IMR-90 (cell line): ENCODE data around the gene KLHDC9.

Experiments
- MAZ ChIP-seq: IDR thresholded peaks from 2 replicates; pipeline ENCODE4 v1.6.1; 2012; ENCODE audit warnings: low read depth, mild to moderate bottlenecking, low read length, improper control_type of control experiment, moderate library complexity, borderline replicate concordance
- MXI1 ChIP-seq: IDR thresholded peaks from 2 replicates; pipeline ENCODE4 v1.6.1; 2012; ENCODE audit warnings: low read depth, mild to moderate bottlenecking, low read length, moderate library complexity, borderline replicate concordance
- POLR2A ChIP-seq: IDR thresholded peaks from 2 replicates; pipeline ENCODE4 v1.6.1; 2012; ENCODE audit warnings: mild to moderate bottlenecking, low read depth, low read length
- RAD21 ChIP-seq: IDR thresholded peaks from 2 replicates; pipeline ENCODE4 v1.6.1; 2012; ENCODE audit warnings: low read length, improper control_type of control experiment
- RCOR1 ChIP-seq: IDR thresholded peaks from 2 replicates; pipeline ENCODE4 v1.6.1; 2012; ENCODE audit warnings: mild to moderate bottlenecking, low read length, improper control_type of control experiment; ENCODE audit not compliant: insufficient replicate concordance
- SMC3 ChIP-seq: fragments of 150-350 bp; IDR thresholded peaks from 2 replicates; pipeline ENCODE4 v1.6.1; 2016; ENCODE audit warnings: low read depth, mild to moderate bottlenecking, antibody characterized with exemption, low read length, moderate library complexity
- TF ChIP-seq, protein P1 (sequence below): fragments of 150-350 bp; IDR thresholded peaks from 2 replicates; pipeline ENCODE4 v1.6.1; 2017; ENCODE audit warnings: mild to moderate bottlenecking, antibody characterized with exemption, low read length, low read depth
- TF ChIP-seq, protein P2 (sequence below): conservative IDR thresholded peaks from 2 replicates; pipeline ENCODE4 v1.5.1; 2012; ENCODE audit warnings: mild to moderate bottlenecking, low read depth, low read length, improper control_type of control experiment
- TF ChIP-seq, protein P3 (sequence below): fragments of 150-350 bp; IDR thresholded peaks from 2 replicates; pipeline ENCODE4 v1.6.1; 2016; ENCODE audit warnings: low read depth, mild to moderate bottlenecking, low read length, moderate library complexity, borderline replicate concordance

DNA sequence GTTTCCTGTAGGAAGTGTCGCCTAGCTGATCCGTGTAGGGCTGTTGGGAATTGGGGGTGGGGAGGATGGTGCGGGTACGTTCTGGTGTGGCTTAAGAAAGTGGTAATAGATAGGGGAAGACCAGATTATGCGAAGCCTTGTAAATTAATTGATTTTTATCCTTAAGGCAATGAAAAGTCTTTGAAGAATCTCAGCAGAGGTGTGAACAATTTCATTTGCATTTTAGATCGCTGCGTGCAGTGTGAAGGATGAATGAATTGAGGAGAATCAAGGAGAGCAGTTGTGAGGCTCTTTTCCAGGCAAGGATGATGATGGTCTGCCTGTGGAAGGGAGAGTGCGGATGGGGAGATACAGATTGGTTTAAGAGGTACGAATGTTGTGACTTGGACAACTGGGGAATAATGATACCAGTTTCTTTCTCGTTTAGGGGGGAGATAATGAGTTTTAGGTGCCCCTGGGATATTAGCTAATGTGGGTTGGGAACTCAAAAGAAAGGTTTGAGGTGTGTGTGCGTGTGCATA lies 35.1 kb downstream of the KLHDC9 start:
- TF ChIP-seq POLR2A (no peak), RAD21 (no peak), MAZ (no peak), SMC3 (no peak), RCOR1 (no peak), MXI1 (no peak)
- TF ChIP-seq, protein P1, sequence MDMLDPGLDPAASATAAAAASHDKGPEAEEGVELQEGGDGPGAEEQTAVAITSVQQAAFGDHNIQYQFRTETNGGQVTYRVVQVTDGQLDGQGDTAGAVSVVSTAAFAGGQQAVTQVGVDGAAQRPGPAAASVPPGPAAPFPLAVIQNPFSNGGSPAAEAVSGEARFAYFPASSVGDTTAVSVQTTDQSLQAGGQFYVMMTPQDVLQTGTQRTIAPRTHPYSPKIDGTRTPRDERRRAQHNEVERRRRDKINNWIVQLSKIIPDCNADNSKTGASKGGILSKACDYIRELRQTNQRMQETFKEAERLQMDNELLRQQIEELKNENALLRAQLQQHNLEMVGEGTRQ = no peak
- TF ChIP-seq, protein P2, sequence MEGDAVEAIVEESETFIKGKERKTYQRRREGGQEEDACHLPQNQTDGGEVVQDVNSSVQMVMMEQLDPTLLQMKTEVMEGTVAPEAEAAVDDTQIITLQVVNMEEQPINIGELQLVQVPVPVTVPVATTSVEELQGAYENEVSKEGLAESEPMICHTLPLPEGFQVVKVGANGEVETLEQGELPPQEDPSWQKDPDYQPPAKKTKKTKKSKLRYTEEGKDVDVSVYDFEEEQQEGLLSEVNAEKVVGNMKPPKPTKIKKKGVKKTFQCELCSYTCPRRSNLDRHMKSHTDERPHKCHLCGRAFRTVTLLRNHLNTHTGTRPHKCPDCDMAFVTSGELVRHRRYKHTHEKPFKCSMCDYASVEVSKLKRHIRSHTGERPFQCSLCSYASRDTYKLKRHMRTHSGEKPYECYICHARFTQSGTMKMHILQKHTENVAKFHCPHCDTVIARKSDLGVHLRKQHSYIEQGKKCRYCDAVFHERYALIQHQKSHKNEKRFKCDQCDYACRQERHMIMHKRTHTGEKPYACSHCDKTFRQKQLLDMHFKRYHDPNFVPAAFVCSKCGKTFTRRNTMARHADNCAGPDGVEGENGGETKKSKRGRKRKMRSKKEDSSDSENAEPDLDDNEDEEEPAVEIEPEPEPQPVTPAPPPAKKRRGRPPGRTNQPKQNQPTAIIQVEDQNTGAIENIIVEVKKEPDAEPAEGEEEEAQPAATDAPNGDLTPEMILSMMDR = no peak
- TF ChIP-seq, protein P3, sequence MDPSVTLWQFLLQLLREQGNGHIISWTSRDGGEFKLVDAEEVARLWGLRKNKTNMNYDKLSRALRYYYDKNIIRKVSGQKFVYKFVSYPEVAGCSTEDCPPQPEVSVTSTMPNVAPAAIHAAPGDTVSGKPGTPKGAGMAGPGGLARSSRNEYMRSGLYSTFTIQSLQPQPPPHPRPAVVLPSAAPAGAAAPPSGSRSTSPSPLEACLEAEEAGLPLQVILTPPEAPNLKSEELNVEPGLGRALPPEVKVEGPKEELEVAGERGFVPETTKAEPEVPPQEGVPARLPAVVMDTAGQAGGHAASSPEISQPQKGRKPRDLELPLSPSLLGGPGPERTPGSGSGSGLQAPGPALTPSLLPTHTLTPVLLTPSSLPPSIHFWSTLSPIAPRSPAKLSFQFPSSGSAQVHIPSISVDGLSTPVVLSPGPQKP = no peak
